GM18499 (cell line): ENCODE results near the gene FXYD1.

Source experiments
- ATAC-seq: cut with Tn5 transposase; IDR thresholded peaks from one replicate; pipeline ENCODE4 v1.9.1; 2021; ENCODE audit warnings: moderate number of reproducible peaks; ENCODE audit not compliant: insufficient read depth, unreplicated experiment

Gene FXYD1

DNA sequence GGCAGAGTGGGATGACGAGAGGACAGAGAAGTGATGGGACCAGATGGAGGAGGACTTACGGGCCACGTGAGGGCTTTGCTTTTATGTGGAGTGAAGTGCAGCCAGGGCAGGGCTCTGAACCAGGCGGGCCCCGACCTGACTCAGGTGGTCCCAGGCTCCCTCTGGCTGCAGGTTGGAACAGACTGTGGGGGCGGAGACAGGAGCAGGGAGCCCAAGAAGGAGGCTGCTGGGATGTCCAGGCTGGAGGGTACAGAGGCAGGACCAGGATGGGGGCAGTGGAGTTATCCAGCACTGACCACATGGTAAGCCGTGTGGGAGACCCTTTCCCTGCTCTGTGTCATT lies 18.0 kb downstream of the FXYD1 start:
- ATAC-seq, result no peak

DNA sequence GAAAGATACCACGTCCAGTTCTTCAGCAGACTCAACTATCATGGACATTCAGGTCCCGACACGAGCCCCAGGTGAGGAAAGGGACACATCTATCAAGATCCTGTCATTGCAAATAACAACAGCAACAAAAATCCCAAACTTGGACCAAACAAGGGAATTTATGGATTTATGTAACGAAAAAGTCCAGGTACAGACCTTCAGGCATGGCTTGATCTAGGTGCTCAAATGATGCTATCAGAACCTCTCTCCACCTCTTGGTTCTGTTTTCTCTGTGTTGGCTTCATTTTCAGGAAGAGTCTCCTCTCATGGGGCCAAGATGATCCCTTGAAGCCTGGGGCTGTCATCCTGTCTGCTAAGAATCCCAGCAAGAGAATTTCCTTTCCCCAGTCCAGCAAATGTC lies 18.8 kb downstream of the FXYD1 start:
- ATAC-seq, result no peak

DNA sequence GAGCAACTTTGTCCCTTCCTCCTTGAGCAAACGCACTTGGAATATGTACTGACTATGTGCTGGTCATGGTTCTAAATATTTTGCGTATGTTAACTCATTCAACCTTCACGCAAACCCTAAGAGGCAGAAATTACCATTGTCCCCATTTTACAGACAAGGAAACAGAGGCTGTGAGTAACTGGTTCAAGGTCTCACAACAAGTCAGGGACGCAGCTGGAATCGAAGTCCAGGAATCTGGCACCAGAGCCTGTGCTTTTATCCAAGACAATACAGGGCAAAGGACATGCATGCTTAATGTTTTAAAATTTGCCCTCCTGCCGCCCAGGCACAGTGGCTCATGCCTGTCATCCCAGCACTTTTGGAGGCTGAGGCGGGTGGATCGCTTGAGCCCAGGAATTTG lies 21.0 kb downstream of the FXYD1 start:
- ATAC-seq, result no peak

DNA sequence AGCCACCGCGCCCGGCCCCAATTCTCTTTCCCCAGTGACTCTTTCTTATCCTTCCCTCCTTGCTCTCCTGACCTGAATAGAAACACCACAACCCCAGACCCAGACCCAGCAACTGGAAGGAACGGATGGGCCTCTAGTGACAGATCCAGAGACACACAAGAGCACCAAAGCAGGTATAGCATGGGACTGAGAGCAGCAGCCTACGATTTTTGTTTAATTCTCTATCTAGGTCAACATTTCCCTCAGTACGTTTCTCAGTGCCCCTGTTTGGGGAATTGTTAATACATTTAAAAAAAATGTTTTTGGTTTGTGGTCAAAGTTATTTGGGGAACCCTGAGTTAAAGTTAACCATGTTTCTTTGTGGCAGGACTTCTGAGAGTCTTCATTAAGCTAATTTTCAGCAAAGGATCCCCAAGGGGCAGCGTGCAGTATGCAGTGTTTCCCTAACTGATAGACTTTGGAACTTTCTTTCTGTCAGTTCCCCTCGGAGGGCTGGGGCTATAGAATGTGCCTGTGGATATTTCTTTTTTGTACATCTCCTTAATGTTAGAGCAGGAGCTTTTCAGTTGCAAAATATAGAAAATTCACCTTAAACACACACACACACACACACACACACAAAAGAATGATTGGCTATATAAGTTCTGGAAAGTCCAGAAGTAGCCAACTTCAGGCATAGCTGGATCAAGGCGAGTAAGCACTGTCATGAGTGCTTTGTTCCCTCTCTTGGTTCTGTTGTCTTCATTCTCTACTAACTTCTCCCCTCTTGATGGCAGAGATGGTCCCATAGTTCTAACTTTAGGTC lies 22.2 kb downstream of the FXYD1 start:
- ATAC-seq, result no peak

DNA sequence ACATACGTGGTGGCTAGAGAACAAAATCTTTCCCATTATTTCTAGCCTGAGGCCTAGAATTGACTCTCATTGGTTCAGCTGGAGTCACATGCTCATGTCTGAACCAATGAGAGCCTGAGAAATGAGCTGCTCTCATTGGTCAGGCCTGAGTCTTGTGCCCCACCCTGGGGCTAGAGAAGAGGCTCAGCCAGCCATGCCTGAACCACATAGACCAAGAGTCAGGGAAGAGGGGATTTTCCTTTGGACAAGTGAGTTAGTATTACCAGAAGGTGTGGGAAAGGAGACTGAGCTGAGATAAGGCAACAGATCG lies 22.8 kb downstream of the FXYD1 start:
- no peak for ATAC-seq

DNA sequence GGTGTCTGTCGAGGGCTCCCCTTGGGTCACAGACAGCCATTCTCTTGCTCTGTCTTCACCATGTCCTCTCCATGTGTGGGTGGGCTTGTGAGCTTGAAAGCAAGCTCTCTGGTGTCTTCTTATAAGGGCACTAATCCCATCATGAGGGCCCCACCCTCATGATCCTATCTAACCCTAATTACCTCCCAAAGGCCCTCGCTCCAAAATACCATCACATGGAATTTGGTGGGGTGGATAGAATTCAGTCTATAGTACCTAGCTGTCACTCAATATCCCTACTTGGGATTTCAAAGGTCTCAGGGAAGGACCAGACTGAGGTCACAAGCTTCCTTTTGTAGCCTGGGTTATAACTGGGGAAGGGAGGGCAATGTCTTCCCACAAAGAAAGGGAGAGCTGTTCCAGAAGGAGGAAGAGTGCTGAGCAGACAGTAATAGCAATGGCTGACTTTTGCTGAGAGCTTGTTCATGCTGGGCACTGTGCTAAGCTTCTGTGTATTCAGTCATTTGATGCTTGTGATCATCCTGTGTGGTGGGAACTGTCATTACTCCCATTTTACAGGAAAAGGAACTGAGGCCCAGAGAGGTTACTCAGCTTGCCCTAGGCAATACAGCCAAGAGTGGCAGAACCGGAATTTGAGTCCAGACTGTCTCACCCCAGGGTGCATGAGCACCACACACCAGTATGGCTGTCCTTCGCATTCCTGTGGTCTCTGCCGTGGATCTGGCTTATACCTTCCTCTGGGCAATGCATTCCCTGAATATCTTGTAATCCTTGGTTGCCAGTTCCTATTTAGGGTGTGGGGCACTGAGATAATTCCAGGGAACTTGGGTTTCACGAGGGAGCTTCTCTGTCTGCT lies 24.1 kb downstream of the FXYD1 start:
- no peak for ATAC-seq

DNA sequence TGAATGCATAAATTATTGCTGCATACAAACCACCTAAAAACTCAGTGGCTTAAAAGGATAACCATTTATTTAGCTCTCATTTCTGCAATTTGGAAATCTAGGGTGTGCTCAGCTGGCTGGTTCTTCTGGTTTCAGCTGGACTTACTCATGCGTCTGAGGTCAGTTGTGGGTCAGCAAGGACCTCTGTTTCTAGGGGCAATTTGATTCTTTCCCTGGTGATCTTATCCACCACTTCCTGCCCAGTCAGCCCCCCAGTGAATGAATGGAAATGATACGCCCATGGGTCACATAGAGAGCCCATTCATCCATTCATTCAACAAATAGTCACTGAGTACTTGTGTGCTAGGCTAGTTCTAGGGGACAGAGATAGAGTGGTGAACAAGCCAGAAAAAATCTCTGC lies 25.8 kb downstream of the FXYD1 start:
- no peak for ATAC-seq

DNA sequence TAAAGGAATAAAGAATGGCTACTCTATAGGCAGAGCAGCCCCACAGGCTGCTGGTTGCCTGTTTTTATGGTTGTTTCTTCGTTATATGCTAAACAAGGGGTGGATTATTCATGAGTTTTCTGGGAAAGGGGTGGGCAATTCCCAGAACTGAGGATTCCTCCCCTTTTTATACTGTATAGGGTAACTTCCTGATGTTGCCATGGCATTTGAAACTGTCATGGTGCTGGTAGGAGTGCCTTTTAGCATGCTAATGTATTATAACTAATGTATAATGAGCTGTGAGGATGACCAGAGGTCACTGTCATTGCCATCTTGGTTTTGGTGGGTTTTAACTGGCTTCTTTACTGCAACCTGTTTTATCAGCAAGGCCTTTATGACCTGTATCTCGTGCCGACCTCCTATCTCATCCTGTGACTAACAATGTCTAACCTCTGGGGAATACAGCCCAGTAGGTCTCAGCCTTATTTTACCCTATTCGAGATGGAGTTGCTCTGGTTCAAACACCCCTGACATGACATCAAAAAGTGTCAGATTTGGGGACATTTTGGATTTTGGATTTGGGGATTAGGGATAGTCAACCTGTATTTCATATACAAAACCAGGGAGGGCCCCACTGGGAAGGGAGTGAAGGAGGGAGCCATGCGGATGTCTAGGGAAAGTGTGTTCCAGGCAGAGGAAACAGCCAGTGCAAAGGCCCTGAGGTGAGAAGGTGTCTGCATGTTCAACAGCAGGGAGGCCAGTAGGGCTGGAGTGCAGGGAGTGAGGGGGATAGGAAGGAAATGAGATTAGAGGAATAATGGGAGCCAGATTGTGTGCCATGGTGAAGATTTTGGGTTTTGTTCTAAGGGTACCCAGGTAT lies 26.8 kb downstream of the FXYD1 start:
- no peak for ATAC-seq

DNA sequence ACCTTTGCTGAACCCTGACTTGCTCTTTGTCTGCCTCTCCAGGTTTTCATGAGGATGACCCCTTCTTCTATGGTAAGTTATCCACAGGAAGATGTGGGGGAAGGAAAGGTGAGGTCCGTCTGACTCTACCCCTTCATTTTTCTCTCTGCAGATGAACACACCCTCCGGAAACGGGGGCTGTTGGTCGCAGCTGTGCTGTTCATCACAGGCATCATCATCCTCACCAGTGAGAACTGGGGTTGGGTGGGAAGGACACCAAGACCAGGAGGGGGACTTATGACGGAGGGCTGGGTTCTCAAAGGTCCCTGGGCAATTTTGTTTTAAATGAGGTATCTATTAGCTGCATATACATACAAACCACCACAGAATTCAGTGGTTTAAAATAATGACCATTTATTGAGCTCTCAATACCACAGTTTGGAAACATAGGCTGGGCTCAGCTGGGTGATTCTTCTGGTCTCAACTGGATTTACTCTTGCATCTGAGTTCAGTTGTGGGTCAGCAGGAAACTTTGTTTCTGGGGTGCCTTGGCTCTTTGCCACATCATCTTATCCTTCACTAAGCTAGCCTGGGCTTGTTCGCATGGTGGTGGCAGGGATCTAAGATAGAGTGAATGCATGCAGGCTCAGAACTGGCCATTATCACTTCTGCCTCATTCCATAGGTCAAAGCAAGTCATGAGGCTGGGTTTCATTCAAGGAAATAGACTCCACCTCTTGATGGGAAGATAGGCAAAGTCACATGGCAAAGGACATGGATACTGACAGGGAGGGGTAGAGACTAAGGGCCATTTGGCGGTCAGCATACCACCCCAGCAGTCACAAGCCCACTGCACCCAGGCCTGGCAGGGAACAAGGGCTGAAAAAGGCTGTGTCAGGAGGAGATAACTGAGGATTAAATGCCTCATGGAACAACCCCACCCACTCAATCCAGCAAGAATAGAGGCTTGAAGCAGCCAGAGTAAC lies 27.8 kb downstream of the FXYD1 start:
- no peak for ATAC-seq

DNA sequence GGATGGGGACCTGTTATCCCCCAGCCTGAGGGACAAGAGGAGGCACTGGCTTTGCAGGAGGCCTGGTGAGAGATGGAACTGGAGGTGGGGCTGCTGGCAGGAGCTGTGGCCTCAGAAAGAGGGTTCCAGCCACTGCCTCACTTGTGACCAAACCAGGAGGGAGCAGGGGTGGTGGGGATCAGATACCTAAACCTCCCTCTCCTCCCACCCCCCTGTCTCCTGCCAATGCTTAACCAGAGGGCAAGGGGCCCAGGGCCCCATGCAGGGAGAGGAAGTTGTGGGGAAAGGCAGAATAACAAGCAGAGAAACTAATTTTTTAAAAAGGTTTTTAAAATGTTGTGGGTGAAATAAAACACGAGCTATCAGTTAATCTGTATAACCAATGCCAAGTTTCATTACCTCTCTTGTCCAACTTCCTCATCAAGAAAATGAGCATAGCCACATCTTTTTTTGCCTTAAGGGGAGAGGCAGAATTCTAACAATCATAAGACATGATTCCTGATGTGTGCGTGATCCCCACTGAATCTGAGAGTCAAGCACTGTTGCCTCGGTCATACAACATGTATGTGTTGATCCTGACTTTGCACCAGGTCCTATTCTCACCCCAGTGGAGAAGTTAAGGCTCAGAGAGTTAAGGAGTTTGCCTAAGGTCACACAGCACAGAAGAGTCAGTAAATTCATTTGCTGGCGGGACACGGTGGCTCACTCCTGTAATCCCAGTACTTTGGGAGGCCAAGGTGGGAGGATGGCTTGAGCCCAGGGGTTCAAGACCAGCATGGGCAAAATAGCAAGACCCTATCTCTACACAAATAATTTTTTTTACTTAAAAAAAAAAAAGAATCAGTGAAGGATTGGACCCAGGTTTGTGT lies 28.9 kb downstream of the FXYD1 start:
- no peak for ATAC-seq

DNA sequence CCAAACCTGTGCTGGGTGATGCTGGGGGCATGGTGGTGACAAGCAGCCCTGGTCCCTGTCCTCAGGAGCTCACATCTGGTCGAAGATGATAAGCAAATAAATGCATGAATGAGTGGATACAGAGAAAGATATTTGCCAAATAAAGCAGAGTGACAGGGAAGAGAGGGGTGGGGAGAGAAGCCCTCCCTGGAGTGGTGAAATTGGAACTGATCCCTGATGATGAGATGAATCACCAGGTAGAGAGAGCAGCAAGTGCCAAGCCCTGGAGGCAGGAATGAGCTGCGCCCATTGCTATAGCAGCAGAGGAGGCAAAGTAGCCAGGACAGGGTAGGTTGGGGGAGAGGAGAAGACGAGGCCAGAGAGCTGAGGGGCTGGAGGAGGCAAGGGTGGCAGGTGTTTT lies 29.6 kb downstream of the FXYD1 start:
- ATAC-seq, result no peak

DNA sequence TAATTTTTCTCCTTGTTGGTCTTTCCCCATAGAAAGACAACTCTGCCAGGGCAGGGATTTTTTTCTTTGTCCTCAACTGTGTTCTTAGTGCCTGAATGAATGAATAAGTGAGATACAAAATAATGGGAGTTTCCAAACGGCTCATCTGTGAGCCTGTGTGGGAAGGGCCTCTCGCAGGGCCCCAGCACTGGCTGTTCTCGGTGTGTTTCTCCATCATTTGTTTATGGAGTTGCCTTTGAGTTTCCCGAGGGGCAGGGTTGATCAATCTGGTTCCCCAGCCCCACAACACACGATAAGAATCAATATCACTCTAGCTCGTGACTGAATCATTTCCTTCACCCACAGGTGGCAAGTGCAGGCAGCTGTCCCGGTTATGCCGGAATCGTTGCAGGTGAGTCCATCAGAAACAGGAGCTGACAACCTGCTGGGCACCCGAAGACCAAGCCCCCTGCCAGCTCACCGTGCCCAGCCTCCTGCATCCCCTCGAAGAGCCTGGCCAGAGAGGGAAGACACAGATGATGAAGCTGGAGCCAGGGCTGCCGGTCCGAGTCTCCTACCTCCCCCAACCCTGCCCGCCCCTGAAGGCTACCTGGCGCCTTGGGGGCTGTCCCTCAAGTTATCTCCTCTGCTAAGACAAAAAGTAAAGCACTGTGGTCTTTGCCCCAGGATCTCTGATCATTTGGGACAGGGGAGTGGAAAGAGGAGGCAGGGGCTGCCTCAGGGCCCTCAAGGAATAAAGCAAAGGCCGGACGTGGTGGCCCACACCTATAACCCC lies 30.8 kb downstream of the FXYD1 start:
- no peak for ATAC-seq

DNA sequence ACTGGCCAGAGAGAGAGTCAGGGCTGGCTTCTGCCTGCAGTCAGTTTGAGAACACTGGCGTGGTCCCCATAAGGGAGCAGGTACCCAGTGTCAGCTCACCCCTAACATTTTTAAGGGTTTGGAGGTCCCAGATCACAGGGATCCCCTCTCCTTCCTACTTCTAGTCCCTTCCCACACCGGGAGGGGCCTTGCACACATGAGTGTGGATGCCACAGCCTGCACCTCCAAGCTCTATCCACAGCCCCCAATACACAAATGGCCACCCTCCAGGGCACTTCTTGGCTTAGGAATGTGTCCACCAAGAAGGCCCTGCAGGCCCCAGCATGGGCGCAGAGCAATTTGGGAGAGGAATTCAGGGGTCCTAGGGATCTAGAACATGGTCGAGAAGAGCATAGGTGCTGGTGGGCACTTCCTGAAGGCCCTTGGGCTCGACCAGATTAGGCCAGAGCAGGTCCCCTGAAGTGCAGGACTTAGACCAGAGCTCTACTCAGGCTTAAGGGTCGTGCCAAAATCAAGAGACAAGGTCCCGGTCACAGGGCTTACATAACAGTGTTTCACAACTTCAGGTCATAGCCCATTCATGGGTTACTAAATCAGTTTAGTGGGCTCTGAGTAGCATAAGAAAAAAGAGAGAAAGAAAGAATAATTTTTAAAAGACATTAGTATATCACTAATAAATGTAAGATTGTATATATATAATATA lies 31.9 kb downstream of the FXYD1 start:
- no peak for ATAC-seq

DNA sequence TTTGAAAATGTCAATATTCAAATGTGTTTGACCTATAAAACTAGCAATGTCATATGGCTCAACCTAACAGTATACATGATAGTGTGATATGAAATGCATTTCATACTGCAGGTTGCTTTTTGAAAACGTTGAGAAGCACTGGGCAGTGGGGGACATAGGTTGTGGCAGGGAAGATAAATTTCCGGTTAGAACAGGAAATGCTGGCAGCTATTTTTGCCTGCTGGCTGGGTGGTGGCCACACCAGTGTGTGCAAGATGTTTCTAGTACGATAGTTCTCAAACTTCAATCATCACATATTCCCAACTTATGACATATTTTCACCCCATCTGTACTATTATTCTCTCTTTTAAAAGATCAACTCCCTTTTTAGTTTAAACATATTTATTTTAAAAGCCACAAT lies 33.1 kb downstream of the FXYD1 start:
- no peak for ATAC-seq

DNA sequence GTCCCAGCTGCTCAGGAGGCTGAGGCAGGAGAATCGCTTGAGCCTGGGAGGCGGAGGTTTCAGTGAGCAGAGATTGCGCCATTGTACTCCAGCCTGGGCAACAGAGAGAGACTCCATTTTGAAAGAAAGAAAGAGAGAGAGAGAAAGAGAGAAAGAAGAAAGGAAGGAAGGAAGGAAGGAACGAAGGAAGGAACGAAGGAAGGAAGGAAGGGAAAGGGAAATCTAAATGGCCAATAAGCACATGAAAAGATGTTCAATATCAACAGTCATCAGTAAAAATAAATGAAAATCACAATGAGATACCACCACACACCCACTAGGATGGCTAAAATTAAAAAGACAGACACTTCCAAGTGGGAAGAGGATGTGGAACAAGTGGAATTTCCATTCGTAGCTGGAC lies 35.6 kb downstream of the FXYD1 start:
- no peak for ATAC-seq

DNA sequence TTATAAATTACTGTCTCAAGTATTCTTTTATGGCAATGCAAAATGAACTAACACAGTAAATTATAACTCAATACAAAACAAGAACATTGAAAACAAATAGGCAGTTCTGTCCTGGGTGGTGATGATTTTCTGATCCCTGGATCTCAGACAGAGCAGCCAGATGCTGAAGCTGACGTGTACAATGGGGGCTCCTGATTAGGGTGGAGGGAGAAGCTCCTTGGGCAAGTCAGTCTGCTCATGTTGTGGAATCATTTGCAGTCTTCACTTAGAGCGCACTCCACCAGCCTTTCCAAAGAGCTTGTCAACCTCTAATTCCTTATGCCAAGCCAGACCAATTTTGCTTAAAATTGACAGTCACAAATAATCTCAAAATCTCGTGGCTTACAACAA lies 37.6 kb downstream of the FXYD1 start:
- no peak for ATAC-seq

DNA sequence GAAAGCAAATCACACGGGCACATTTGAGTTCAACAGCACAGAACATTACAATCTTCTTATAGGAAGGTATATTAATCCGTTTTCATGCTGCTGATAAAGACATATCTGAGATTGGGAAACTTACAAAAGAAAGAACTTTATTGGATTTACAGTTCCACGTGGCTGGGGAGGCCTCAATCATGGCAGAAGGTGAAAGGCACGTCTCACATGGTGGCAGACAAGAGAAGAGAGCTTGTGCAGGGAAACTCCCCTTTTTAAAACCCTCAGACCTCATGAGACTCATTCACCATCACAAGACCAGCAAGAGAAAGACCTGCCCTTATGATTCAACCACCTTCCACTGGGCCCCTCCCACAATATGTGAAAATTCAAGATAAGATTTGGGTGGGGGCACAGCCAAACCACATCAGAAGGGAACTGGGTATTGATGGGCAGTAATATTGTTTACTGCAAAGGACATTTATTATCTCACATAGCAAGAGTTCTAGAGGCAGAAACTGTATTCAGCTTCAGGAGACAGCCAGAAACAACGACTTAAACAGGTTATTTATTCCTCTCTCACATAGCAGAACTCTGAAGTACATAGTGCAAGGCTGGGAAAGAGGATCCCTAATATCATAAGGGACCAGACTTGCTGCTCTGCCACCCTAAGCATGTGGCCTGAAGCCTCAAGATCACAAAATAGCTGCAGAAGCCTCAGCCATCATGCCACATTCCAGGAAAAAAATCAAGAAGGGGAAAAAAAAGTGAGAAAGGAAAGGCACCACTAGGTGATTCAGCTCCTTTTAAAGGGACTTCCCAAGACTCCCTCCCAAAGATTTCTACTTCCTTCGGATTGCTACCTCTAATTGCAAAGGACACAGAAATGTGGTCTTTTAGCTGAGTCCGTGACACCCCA lies 39.0 kb downstream of the FXYD1 start:
- ATAC-seq, result no peak
